Transverse colon (tissue), 4 donors: ENCODE data around the gene CIROP. TPM values are rescaled to one million over a fixed set of nuclear protein-coding genes. Genes with fewer than 3 reads are reported as not detected.

Source experiments
- DNase-seq: peaks from one replicate; pipeline ENCODE4 v3.0.0-alpha.2; 2019
- H3K27ac ChIP-seq, 4 donors: fragments of 200-600 bp; sonication (generic); 2 replicates each; pipeline ENCODE4 v1.5.1; 2016 to 2018; ENCODE audit warnings: inconsistent platforms in 4 of 4
- H3K27me3 ChIP-seq: fragments of 200-600 bp; sonication (generic); 2 replicates; pipeline ENCODE4 v1.5.1; 2017; ENCODE audit warnings: inconsistent platforms
- H3K36me3 ChIP-seq, 4 donors: fragments of 200-600 bp; sonication (generic); 2 replicates each; pipeline ENCODE4 v1.5.1; 2017 to 2019; ENCODE audit warnings: inconsistent platforms in 4 of 4
- H3K4me1 ChIP-seq, 4 donors: fragments of 200-600 bp; sonication (generic); 2 replicates each; pipeline ENCODE4 v1.5.1; 2017 to 2020; ENCODE audit warnings: inconsistent platforms in 4 of 4
- H3K4me3 ChIP-seq, 4 donors: fragments of 200-600 bp; sonication (generic); 1 replicate in 1 of 4; 2 replicates in 3 of 4; pipeline versions ENCODE4 v1.5.1 to v1.6.1; 2017 to 2019; ENCODE audit warnings: inconsistent platforms in 4 of 4
- H3K9me3 ChIP-seq, 2 donors: fragments of 200-600 bp; sonication (generic); 2 replicates each; pipeline ENCODE4 v1.5.1; 2017 to 2019; ENCODE audit warnings: inconsistent platforms in 2 of 2
- EP300 ChIP-seq: sonication (generic); formaldehyde crosslinking; IDR thresholded peaks from one replicate; pipeline ENCODE4 v1.6.1; 2017; ENCODE audit warnings: antibody characterized with exemption, low read depth
- POLR2A ChIP-seq: fragments of 450-650 bp; IDR thresholded peaks from one replicate; pipeline ENCODE4 v1.6.1; 2016; ENCODE audit warnings: antibody characterized with exemption, mild to moderate bottlenecking, moderate library complexity
- POLR2AphosphoS5 ChIP-seq, 3 donors: sonication (generic); formaldehyde crosslinking; IDR thresholded peaks; one replicate each; pipeline ENCODE4 v1.6.1; 2016; ENCODE audit warnings: antibody characterized with exemption in 3 of 3
- WGBS, 2 donors: methylation state at CpG; one replicate each; pipeline ENCODE4 v1.1.5; 2018; ENCODE audit warnings: low coverage in 1 of 2; 5-methylcytosine and 5-hydroxymethylcytosine counted together
- in situ Hi-C, 4 donors: fragments of 200-750 bp; cut with MboI; loops; one replicate each; pipeline versions ENCODE4 v1.15.0 to v1.15.1; 2017; ENCODE audit warnings: low sequenced_read_pairs in 3 of 4, low pct_ligation_motif_present in 1 of 4, low pct_unique_long_range_greater_than_20kb in 1 of 4
- intact Hi-C: fragments of 100-400 bp; cut with DNase I; formaldehyde crosslinking; loops from one replicate; pipeline ENCODE4 v1.15.1; 2023; ENCODE audit warnings: low total_unique reads
- total RNA-seq, 4 donors: library from RNA; depleted of rRNA; stranded (reverse); fragments of >200 nt; gene quantifications; one replicate each; pipeline ENCODE4 v1.1.0, GENCODE V29; 2016
- TF ChIP-seq, protein P1 (sequence below), 5 experiments: fragments of 200-600 bp in 3 of 5; fragments of 450-650 bp in 2 of 5; sonication (generic) in 3 of 5; IDR thresholded peaks; 1 replicate in 2 of 5; 2 replicates in 3 of 5; pipeline ENCODE4 v1.5.1; 2016 to 2017; ENCODE audit warnings: antibody characterized with exemption in 5 of 5, inconsistent platforms in 3 of 5, mild to moderate bottlenecking in 2 of 5, moderate library complexity in 1 of 5

Gene CIROP
- total RNA-seq, 4 donors from 2014 or later = not detected

DNA sequence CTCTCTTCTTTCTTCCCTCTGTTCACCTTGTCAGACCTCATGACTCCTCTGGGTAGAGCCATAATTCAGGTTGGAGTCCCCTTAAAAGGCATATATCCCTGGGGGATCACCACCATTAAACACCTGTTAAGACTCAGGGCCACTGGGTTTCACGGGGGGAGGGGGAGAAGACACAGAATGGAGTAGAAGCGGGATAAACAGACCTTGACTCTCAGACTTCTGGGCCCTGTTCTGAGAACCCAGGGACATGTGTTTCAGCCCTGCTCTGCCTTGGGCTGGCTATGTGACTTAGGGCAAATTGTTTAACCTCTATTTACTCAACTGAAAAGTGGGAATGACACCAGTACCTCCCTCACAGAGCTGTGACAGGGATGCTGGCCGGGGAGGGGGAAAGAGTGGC is 52.1 kb downstream of the CIROP start:
- no peaks in the 10 kb centered on the region for H3K9me3 ChIP-seq
- no peaks in the 10 kb centered on the region for H3K36me3 ChIP-seq
- 82% methylated on average over 3 of the region's 3 CpGs; no CpG with 5 or more reads in 1 of the 2 donors for WGBS, 2 donors
- no peaks in the 10 kb centered on the region for H3K27me3 ChIP-seq
- no peak for DNase-seq
- peaks cover 10 to 19% (median 13%) of the 10 kb centered on the region in 4 donors for H3K4me1 ChIP-seq
- TF ChIP-seq, protein P1, sequence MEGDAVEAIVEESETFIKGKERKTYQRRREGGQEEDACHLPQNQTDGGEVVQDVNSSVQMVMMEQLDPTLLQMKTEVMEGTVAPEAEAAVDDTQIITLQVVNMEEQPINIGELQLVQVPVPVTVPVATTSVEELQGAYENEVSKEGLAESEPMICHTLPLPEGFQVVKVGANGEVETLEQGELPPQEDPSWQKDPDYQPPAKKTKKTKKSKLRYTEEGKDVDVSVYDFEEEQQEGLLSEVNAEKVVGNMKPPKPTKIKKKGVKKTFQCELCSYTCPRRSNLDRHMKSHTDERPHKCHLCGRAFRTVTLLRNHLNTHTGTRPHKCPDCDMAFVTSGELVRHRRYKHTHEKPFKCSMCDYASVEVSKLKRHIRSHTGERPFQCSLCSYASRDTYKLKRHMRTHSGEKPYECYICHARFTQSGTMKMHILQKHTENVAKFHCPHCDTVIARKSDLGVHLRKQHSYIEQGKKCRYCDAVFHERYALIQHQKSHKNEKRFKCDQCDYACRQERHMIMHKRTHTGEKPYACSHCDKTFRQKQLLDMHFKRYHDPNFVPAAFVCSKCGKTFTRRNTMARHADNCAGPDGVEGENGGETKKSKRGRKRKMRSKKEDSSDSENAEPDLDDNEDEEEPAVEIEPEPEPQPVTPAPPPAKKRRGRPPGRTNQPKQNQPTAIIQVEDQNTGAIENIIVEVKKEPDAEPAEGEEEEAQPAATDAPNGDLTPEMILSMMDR (IDR thresholded peaks at IDR 0.05) = no peak
- TF ChIP-seq EP300 (no peak), POLR2A (no peak), POLR2AphosphoS5 (IDR thresholded peaks at IDR 0.05) (no peak)
- H3K4me3 ChIP-seq = no peak overlapping the region
- H3K27ac ChIP-seq = no peak overlapping the region
- intact Hi-C loops = no loop called here
- in situ Hi-C loops = loop anchor here in 3 of 4 donors (5.0 kb wide), 2 partner anchors 60 to 65 kb away; no protein-coding TSS in a partner anchor

DNA sequence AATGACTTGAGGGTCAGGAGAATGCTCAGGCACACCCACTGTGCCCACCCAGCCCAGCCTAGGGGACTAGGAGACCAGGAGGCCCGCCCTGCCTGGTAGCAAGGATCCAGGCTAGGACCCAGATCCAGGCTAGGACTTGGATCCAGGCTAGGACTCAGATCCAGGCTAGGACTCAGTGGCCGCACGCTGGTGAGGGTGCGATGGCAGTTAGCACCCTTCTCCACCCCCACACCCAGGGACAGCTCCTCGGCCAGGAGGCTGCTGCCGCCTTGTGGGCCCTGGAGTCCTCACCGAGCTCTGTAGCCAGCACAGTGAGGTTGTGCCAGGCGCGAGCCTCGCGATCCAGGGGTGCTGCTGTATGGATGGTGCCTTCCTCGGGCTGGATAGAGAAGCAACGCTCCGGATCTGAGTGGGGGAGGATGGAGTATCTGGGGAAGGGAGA is 52.6 kb downstream of the CIROP start:
- Histone ChIP-seq H3K27me3 (no peaks in the 10 kb centered on the region), H3K4me3 (no peak overlapping the region), H3K27ac (no peak overlapping the region), H3K9me3 (no peaks in the 10 kb centered on the region), H3K36me3 (no peaks in the 10 kb centered on the region), H3K4me1 (peaks cover 10 to 17% (median 12%) of the 10 kb centered on the region in 4 donors)
- WGBS, 2 donors = 79% methylated on average over 10 of the region's 14 CpGs; no CpG with 5 or more reads in 1 of the 2 donors
- in situ Hi-C loops (loop anchor here in 3 of 4 donors (5.0 kb wide), 2 partner anchors 60 to 65 kb away; no protein-coding TSS in a partner anchor), intact Hi-C loops (no loop called here)
- DNase-seq = no peak
- TF ChIP-seq EP300 = no peak
- no peak for TF ChIP-seq POLR2A
- TF ChIP-seq, protein P1 (IDR thresholded peaks at IDR 0.05) = no peak
- no peak for TF ChIP-seq POLR2AphosphoS5 (IDR thresholded peaks at IDR 0.05)

DNA sequence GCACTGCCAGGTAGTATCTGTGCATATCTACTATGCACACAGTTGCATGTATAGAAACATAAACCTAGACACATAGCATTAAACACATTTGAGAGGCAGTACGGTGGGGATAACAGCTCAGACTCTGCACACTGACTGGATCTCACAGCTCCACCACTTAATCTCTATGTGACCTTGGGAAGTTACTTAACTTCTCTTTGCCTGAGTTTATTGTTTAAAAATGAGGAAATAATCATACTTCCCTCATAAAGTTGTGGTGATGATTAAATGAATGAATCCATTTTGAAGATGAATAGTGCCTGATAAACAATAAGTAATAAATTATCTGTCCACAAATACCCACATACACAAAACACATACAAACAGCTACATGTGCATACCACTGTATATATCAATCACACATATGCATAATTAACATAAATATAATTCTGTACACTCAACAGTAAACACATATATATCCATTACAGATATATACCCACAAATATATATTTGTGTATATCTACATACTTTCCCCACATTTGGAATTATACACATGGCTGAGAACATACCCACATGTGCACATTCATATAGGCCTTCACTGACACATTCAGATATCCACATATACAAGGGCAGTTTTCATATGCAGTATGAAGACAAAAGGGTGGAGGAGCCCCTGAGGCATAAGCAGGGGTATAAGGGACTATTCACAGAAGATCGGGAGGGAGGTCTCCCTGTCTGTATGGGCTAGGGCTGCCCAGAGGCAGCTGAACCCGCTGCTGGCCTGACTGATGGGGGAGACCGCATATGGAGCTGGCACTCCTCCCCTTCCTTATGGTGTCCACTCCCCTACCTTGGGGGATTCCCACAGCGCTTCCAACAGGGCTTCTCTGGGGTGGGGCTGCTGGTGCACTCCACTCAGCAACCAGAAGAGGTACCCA is 53.4 kb downstream of the CIROP start:
- no peaks in the 10 kb centered on the region for H3K36me3 ChIP-seq
- in situ Hi-C loops = loop anchor here in 3 of 4 donors (5.0 kb wide), 2 partner anchors 59 to 64 kb away; no protein-coding TSS in a partner anchor
- H3K4me1 ChIP-seq = peaks cover 2 to 9% (median 4%) of the 10 kb centered on the region in 4 donors
- H3K4me3 ChIP-seq = no peak overlapping the region
- TF ChIP-seq, protein P1 (IDR thresholded peaks at IDR 0.05) = no peak
- TF ChIP-seq POLR2AphosphoS5 (IDR thresholded peaks at IDR 0.05) (no peak), POLR2A (no peak), EP300 (no peak)
- 50 to 86% methylated on average over 1 to 5 of the region's 5 CpGs for WGBS, 2 donors
- intact Hi-C loops = no loop called here
- H3K9me3 ChIP-seq = no peaks in the 10 kb centered on the region
- DNase-seq = no peak
- H3K27ac ChIP-seq = no peak overlapping the region
- H3K27me3 ChIP-seq = no peaks in the 10 kb centered on the region

Other genes starting within 250 kb of the CIROP start
- 100 to 1,000 TPM in 3 of 4 donors, 10 to 100 TPM in 1; 88.8 to 232 (median 180) TPM for gene LRP10, start 233.2 kb downstream of the CIROP start, total RNA-seq
- gene REM2, start 221.8 kb downstream of the CIROP start, total RNA-seq = 1 to 10 TPM in 2 of 4 donors, under 1 TPM in 1, not detected in 1; 0.27 to 5.2 (median 2.1) TPM
- gene RBM23, start 185.8 kb downstream of the CIROP start, total RNA-seq = 100 to 1,000 TPM in 3 of 4 donors, 10 to 100 TPM in 1; 96.4 to 186 (median 114) TPM
- 10 to 100 TPM; 32.2 to 92.3 (median 43.4) TPM for gene PRMT5, start 175.6 kb downstream of the CIROP start, total RNA-seq
- gene HAUS4, start 147.9 kb downstream of the CIROP start, total RNA-seq = 10 to 100 TPM; 66.2 to 98.9 (median 85.1) TPM
- gene AJUBA, start 122.4 kb downstream of the CIROP start, total RNA-seq = 1 to 10 TPM in 3 of 4 donors, not detected in 1; 1.8 to 5.2 (median 3.7) TPM
- gene C14orf93, start 94.8 kb downstream of the CIROP start, total RNA-seq = 10 to 100 TPM; 17.1 to 41.2 (median 23.9) TPM
- gene PSMB5, start 70.1 kb downstream of the CIROP start, total RNA-seq = 10 to 100 TPM in 3 of 4 donors, 1 to 10 TPM in 1; 8.6 to 85.1 (median 42.5) TPM
- not detected for gene PSMB11, start 62.8 kb downstream of the CIROP start, total RNA-seq
- 1 to 10 TPM; 1.2 to 6.0 (median 4.2) TPM for gene CDH24, start 47.5 kb downstream of the CIROP start, total RNA-seq
- gene ACIN1, start 9.9 kb downstream of the CIROP start, total RNA-seq = 100 to 1,000 TPM; 137 to 303 (median 222) TPM
- 10 to 100 TPM in 3 of 4 donors, 1 to 10 TPM in 1; 3.6 to 33.7 (median 32.0) TPM for gene C14orf119, start 9.5 kb downstream of the CIROP start, total RNA-seq
- gene CEBPE, start 14.3 kb upstream of the CIROP start, total RNA-seq = not detected
- gene SLC7A8, start 78.7 kb upstream of the CIROP start, total RNA-seq = 10 to 100 TPM in 3 of 4 donors, 1 to 10 TPM in 1; 5.2 to 29.1 (median 14.2) TPM
- gene RNF212B, start 132.9 kb upstream of the CIROP start, total RNA-seq = not detected
- 10 to 100 TPM in 2 of 4 donors, 1 to 10 TPM in 2; 1.9 to 12.9 (median 8.6) TPM for gene HOMEZ, start 181.1 kb upstream of the CIROP start, total RNA-seq
- 10 to 100 TPM in 3 of 4 donors, 1 to 10 TPM in 1; 9.1 to 13.9 (median 11.0) TPM for gene PPP1R3E, start 197.9 kb upstream of the CIROP start, total RNA-seq
- gene BCL2L2, start 201.8 kb upstream of the CIROP start, total RNA-seq = 10 to 100 TPM; 23.9 to 49.0 (median 43.0) TPM
- 100 to 1,000 TPM in 1 of 4 donors, 10 to 100 TPM in 3; 50.0 to 149 (median 63.7) TPM for gene PABPN1, start 216.5 kb upstream of the CIROP start, total RNA-seq
- 10 to 100 TPM in 1 of 4 donors, 1 to 10 TPM in 3; 4.0 to 14.2 (median 8.5) TPM for gene SLC22A17, start 247.9 kb upstream of the CIROP start, total RNA-seq